ENCODE results near the gene ZNF326. TPM values are rescaled to one million over a fixed set of nuclear protein-coding genes. Genes with fewer than 3 reads are reported as not detected.

ZNF326 gene, protein sequence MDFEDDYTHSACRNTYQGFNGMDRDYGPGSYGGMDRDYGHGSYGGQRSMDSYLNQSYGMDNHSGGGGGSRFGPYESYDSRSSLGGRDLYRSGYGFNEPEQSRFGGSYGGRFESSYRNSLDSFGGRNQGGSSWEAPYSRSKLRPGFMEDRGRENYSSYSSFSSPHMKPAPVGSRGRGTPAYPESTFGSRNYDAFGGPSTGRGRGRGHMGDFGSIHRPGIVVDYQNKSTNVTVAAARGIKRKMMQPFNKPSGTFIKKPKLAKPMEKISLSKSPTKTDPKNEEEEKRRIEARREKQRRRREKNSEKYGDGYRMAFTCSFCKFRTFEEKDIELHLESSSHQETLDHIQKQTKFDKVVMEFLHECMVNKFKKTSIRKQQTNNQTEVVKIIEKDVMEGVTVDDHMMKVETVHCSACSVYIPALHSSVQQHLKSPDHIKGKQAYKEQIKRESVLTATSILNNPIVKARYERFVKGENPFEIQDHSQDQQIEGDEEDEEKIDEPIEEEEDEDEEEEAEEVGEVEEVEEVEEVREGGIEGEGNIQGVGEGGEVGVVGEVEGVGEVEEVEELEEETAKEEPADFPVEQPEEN
- total RNA-seq: 10 to 100 TPM; 18.6 to 45.4 (median 32.4) TPM

- Histone ChIP-seq H3K4me1 (replicated peaks in 1 of 2) (peaks cover 11 to 27% of the 10 kb centered on the region in 2 donors), H3K4me3 (peak within 1 kb of the TSS; percentile 54 to 73 (median 66)), H3K27ac (peak within 1 kb of the TSS; percentile 82 to 89)
- peak; percentile 80 to 97 (median 96) for ATAC-seq (replicated peaks in 6 of 8)
- 0 to 2% (median 0%) methylated on average over 2 to 22 of the region's 88 CpGs; no CpG with 5 or more reads in 4 of the 10 experiments for WGBS, 10 experiments
- in situ Hi-C loops (cut with MboI; ENCODE audit: low pct_unique_long_range_greater_than_20kb in 2 of 9, low sequenced_read_pairs in 9 of 9, unreplicated experiment in 9 of 9): loop anchor here in 5 of 9 experiments (10.0 to 25.0 kb wide), 4 partner anchors 183 to 508 kb away; partner anchors contain the start of genes LRRC8C (in 3 of the 5) and LRRC8D (in 1 of the 5)
Measured at GRCh38 chr1:89994805-89995597, at the start of gene ZNF326. Gene ZNF326 (plus strand): TSS chr1:89995110. CDS start chr1:89995258, 148 bp downstream.

DNA sequence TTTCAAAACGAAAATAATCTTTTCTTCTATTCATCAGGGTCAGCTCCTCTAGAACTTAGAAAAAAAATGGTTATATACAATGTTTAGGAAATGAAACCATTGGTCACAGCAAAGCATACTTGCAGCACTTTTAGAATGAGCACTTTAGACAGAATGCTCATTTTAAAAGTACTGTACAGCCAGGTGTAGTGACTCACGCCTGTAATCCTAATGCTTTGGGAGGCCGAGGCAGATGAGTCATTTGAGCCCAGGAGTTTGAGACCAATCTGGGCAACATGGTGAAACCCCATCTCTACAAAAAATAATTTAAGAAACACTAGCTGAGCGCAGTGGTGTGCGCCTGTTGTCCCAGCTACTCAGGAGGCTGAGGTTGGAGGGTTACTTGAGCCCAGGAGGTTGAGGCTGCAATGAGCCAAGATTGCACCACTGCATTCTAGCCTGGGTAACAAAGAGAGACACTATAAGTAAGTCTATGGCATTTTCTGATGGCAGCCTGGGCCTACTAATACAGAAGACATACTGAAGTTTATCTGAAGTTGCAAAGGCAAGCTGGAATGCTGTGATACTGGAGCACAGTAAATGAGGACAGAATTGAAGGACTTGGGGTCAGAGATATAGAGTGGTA is 48.9 kb upstream of the ZNF326 start:
- ATAC-seq (replicated peaks in 6 of 8): no peak
- in situ Hi-C loops (cut with MboI; ENCODE audit: low pct_unique_long_range_greater_than_20kb in 2 of 9, low sequenced_read_pairs in 9 of 9, unreplicated experiment in 9 of 9): no loop called here
- Histone ChIP-seq H3K27ac (no peak overlapping the region), H3K4me3 (no peak overlapping the region), H3K4me1 (replicated peaks in 1 of 2) (peaks cover 7 to 10% of the 10 kb centered on the region in 2 donors)
- WGBS, 10 experiments: 33 to 100% (median 91%) methylated on average over 1 to 5 of the region's 5 CpGs

DNA sequence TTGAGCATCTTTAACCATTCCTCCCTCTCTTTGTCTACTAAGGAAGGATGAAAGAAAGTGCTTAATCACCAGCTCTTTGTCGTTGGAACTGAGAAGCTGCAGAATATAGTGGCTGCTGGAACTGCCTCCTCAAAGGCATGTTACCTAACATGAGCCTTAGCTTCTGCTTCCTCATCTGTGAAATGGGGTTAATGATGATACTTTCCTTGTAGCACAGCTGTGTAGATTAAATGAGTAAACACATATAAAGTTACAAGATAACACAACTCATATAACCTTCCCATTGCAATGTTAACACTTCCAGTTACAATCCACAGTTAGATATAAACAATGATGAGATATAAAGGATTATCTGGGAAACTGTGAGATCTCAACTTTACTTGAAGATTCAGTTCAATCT is 48.4 kb upstream of the ZNF326 start:
- in situ Hi-C loops (cut with MboI; ENCODE audit: low pct_unique_long_range_greater_than_20kb in 2 of 9, low sequenced_read_pairs in 9 of 9, unreplicated experiment in 9 of 9): no loop called here
- Histone ChIP-seq H3K4me3 (no peak overlapping the region), H3K4me1 (replicated peaks in 1 of 2) (peaks cover 5% of the 10 kb centered on the region in 2 donors), H3K27ac (no peak overlapping the region)
- ATAC-seq (replicated peaks in 6 of 8): no peak
- 13 to 20% (median 15%) methylated on average over 1 of the region's 1 CpG; no CpG with 5 or more reads in 4 of the 10 experiments for whole genome bisulfite sequencing, 10 experiments

DNA sequence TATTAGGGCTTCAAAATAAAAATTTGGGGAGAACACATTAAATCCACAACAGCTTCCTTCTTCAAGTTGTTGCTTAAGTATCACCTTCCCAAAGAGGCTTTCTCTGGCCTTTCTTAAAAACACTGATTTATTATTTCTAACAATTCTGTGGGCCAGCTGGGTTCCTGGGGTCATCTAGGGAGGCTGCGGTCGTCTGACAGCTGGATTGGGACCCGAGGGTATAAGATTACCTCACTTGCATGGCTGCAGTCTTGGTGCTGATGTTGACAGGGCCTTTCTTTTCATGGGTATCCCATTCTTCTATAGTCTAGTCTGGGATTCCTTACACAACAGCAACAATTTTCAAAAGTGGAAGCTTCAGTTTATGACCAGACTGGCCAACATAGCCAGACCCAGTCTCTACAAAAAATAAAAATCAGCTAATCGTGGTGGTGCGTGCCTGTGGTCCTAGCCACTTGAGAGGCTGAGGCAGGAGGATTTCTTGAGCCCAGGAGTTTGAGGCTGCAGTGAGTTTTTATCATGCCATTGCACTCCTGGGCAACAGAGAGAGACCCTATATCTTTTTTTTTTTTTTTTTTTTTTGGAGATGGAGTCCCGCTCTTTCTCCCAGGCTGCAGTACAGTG is 46.1 kb upstream of the ZNF326 start:
- ATAC-seq (replicated peaks in 6 of 8): no peak
- Histone ChIP-seq H3K27ac (no peak overlapping the region), H3K4me3 (no peak overlapping the region), H3K4me1 (replicated peaks in 1 of 2) (peaks cover 0 to 4% of the 10 kb centered on the region in 2 donors)
- 30 to 100% (median 87%) methylated on average over 2 to 6 of the region's 6 CpGs; no CpG with 5 or more reads in 3 of the 10 experiments for WGBS, 10 experiments
- in situ Hi-C loops (cut with MboI; ENCODE audit: low pct_unique_long_range_greater_than_20kb in 2 of 9, low sequenced_read_pairs in 9 of 9, unreplicated experiment in 9 of 9): no loop called here

- no peaks in the 10 kb centered on the region for H3K4me1 ChIP-seq (replicated peaks in 1 of 2)
- ATAC-seq (replicated peaks in 6 of 8): no peak
- H3K4me3 ChIP-seq: no peak overlapping the region
- no peak overlapping the region for H3K27ac ChIP-seq
- in situ Hi-C loops (cut with MboI; ENCODE audit: low pct_unique_long_range_greater_than_20kb in 2 of 9, low sequenced_read_pairs in 9 of 9, unreplicated experiment in 9 of 9): no loop called here
- 0 to 20% (median 0%) methylated on average over 1 of the region's 1 CpG; no CpG with 5 or more reads in 2 of the 10 experiments for WGBS, 10 experiments
Measured at GRCh38 chr1:89949991-89950624, 44.8 kb upstream of the ZNF326 start.

- ATAC-seq (replicated peaks in 6 of 8): no peak
- WGBS, 10 experiments: 80 to 100% (median 92%) methylated on average over 1 to 2 of the region's 2 CpGs; no CpG with 5 or more reads in 1 of the 10 experiments
- Histone ChIP-seq H3K4me3 (no peak overlapping the region), H3K4me1 (replicated peaks in 1 of 2) (no peaks in the 10 kb centered on the region), H3K27ac (no peak overlapping the region)
- in situ Hi-C loops (cut with MboI; ENCODE audit: low pct_unique_long_range_greater_than_20kb in 2 of 9, low sequenced_read_pairs in 9 of 9, unreplicated experiment in 9 of 9): no loop called here
Measured at GRCh38 chr1:89950703-89951102, 44.2 kb upstream of the ZNF326 start.

- no peak overlapping the region for H3K27ac ChIP-seq
- in situ Hi-C loops (cut with MboI; ENCODE audit: low pct_unique_long_range_greater_than_20kb in 2 of 9, low sequenced_read_pairs in 9 of 9, unreplicated experiment in 9 of 9): no loop called here
- 45 to 93% (median 89%) methylated on average over 2 to 5 of the region's 5 CpGs for WGBS, 10 experiments
- no peak for ATAC-seq (replicated peaks in 6 of 8)
- no peaks in the 10 kb centered on the region for H3K4me1 ChIP-seq (replicated peaks in 1 of 2)
- no peak overlapping the region for H3K4me3 ChIP-seq
Measured at GRCh38 chr1:89951766-89952604, 42.9 kb upstream of the ZNF326 start.

GRCh38 chr1:89952605-89953130 is 42.2 kb upstream of the ZNF326 start:
- 88 to 100% (median 96%) methylated on average over 1 to 2 of the region's 2 CpGs; no CpG with 5 or more reads in 3 of the 10 experiments for WGBS, 10 experiments

GRCh38 chr1:89953131-89953626 is 41.7 kb upstream of the ZNF326 start:
- peak; percentile 52 to 99 (median 68) for ATAC-seq (replicated peaks in 6 of 8)
- in situ Hi-C loops (cut with MboI; ENCODE audit: low pct_unique_long_range_greater_than_20kb in 2 of 9, low sequenced_read_pairs in 9 of 9, unreplicated experiment in 9 of 9): no loop called here
- no peak overlapping the region for H3K27ac ChIP-seq
- H3K4me3 ChIP-seq: no peak overlapping the region
- WGBS, 10 experiments: 0 to 83% (median 63%) methylated on average over 1 of the region's 1 CpG; no CpG with 5 or more reads in 4 of the 10 experiments
- H3K4me1 ChIP-seq (replicated peaks in 1 of 2): no peaks in the 10 kb centered on the region

More at GRCh38 chr1:89952605-89953130, 42.2 kb upstream of the ZNF326 start:
- no peak overlapping the region for H3K4me3 ChIP-seq
- in situ Hi-C loops (cut with MboI; ENCODE audit: low pct_unique_long_range_greater_than_20kb in 2 of 9, low sequenced_read_pairs in 9 of 9, unreplicated experiment in 9 of 9): no loop called here
- H3K27ac ChIP-seq: no peak overlapping the region
- ATAC-seq (replicated peaks in 6 of 8): no peak
- H3K4me1 ChIP-seq (replicated peaks in 1 of 2): no peaks in the 10 kb centered on the region

- Histone ChIP-seq H3K27ac (no peak overlapping the region), H3K4me3 (no peak overlapping the region), H3K4me1 (replicated peaks in 1 of 2) (no peaks in the 10 kb centered on the region)
- in situ Hi-C loops (cut with MboI; ENCODE audit: low pct_unique_long_range_greater_than_20kb in 2 of 9, low sequenced_read_pairs in 9 of 9, unreplicated experiment in 9 of 9): no loop called here
- WGBS, 10 experiments: 100% methylated on average over 1 of the region's 1 CpG; no CpG with 5 or more reads in 4 of the 10 experiments
- no peak for ATAC-seq (replicated peaks in 6 of 8)
Measured at GRCh38 chr1:89953929-89954328, 41.0 kb upstream of the ZNF326 start.

DNA sequence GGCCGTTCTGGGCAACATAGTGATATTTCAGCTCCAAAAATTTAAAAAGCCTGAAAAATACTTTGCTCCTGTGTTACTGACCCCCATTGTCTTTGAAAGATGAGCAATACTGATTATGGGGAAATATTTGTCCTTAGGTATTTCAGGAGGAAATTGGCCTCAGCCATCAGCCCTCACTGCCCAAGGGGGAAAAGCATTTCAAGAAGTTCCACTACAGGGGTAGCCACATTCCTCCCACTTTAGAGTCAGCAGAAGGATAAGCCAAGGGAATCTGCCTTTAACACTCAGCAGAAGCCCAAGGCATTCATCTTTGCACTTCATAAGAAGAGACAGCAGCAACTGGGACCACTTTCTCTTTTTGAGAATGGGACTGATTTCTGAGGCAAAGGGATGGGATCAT is 40.5 kb upstream of the ZNF326 start:
- no peak overlapping the region for H3K4me3 ChIP-seq
- ATAC-seq (replicated peaks in 6 of 8): no peak
- no peak overlapping the region for H3K27ac ChIP-seq
- WGBS, 10 experiments: 92 to 100% (median 100%) methylated on average over 1 of the region's 1 CpG; no CpG with 5 or more reads in 3 of the 10 experiments
- no peaks in the 10 kb centered on the region for H3K4me1 ChIP-seq (replicated peaks in 1 of 2)
- in situ Hi-C loops (cut with MboI; ENCODE audit: low pct_unique_long_range_greater_than_20kb in 2 of 9, low sequenced_read_pairs in 9 of 9, unreplicated experiment in 9 of 9): no loop called here
